Natural killer cell (primary cell): ENCODE measurements around the gene C1D. TPM values are rescaled to one million over a fixed set of nuclear protein-coding genes. Genes with fewer than 3 reads are reported as not detected.

ENCODE experiments used
- ATAC-seq, 3 donors: fragments of 150-1000 bp in 2 of 3; fragments of 200-7000 bp in 1 of 3; cut with Tn5 transposase; 1 replicate in 1 of 3; 2 replicates in 2 of 3; pipeline ENCODE4 v1.10.0; 2021; ENCODE audit warnings: mild to moderate bottlenecking in 2 of 3, moderate library complexity in 2 of 3
- DNase-seq, 2 donors: peaks; one replicate each; pipeline versions ENCODE4 v3.0.0 to v3.0.0-alpha.2; 2013 to 2021; ENCODE audit warnings: mixed read lengths in 1 of 2
- H3K27ac ChIP-seq: one replicate; pipeline ENCODE4 v1.5.1; 2013; ENCODE audit warnings: mild to moderate bottlenecking, low read length
- H3K27me3 ChIP-seq: one replicate; pipeline ENCODE4 v1.6.1; 2013; ENCODE audit warnings: low read length; ENCODE audit not compliant: control insufficient read depth, insufficient read depth
- H3K36me3 ChIP-seq: one replicate; pipeline ENCODE4 v1.6.1; 2013; ENCODE audit warnings: low read length; ENCODE audit not compliant: control insufficient read depth, insufficient read depth
- H3K4me1 ChIP-seq: one replicate; pipeline ENCODE4 v1.6.1; 2013; ENCODE audit warnings: low read length; ENCODE audit not compliant: control insufficient read depth, insufficient read depth
- H3K4me3 ChIP-seq: one replicate; pipeline ENCODE4 v1.5.1; 2013; ENCODE audit warnings: low read length
- H3K9me3 ChIP-seq: one replicate; pipeline ENCODE4 v1.6.1; 2013; ENCODE audit warnings: low read length; ENCODE audit not compliant: control insufficient read depth, insufficient read depth
- H3K27ac Mint-ChIP-seq, 2 donors: one replicate each; pipeline ENCODE4 v1.8.0; 2022; ENCODE audit warnings: mild to moderate bottlenecking in 2 of 2, mixed read lengths in 2 of 2, moderate library complexity in 1 of 2
- H3K27me3 Mint-ChIP-seq, 2 donors: one replicate each; pipeline ENCODE4 v1.8.0; 2022; ENCODE audit warnings: low read depth in 2 of 2, mixed read lengths in 2 of 2
- H3K36me3 Mint-ChIP-seq: one replicate; pipeline ENCODE4 v1.8.0; 2022; ENCODE audit warnings: mixed read lengths
- H3K4me1 Mint-ChIP-seq, 2 donors: one replicate each; pipeline ENCODE4 v1.8.0; 2022; ENCODE audit warnings: mixed read lengths in 2 of 2
- H3K4me3 Mint-ChIP-seq: one replicate; pipeline ENCODE4 v1.8.0; 2022; ENCODE audit warnings: mild to moderate bottlenecking, moderate library complexity, mixed read lengths
- H3K9me3 Mint-ChIP-seq, 2 donors: one replicate each; pipeline ENCODE4 v1.8.0; 2022; ENCODE audit warnings: mixed read lengths in 2 of 2
- CTCF ChIP-seq: fragments of 200-600 bp; IDR thresholded peaks from one replicate; pipeline ENCODE4 v1.8.0; 2022; ENCODE audit warnings: antibody characterized with exemption
- WGBS: methylation state at CpG from one replicate; pipeline ENCODE4 v1.1.7; 2013; ENCODE audit warnings: missing lambda C conversion rate; ENCODE audit not compliant: insufficient coverage; 5-methylcytosine and 5-hydroxymethylcytosine counted together
- intact Hi-C: fragments of 100-400 bp; cut with micrococcal nuclease; formaldehyde crosslinking; loops from one replicate; pipeline ENCODE4 v1.14.2; 2022
- total RNA-seq, 4 donors: library from RNA; stranded (reverse); fragments of 120-200 nt in 1 of 4; gene quantifications; one replicate each; pipeline versions ENCODE4 v1.2.3 to v1.2.4, GENCODE V29; 2013 to 2022

Gene C1D
- total RNA-seq, 3 donors from 2014 or later (not counting 1 experiment from before 2014, with no cell fraction given) = 21.5 to 30.3 (median 22.6) TPM

- Histone ChIP-seq H3K4me3 (no peak overlapping the region), H3K27ac (no peak overlapping the region), H3K36me3 (no peaks in the 10 kb centered on the region), H3K27me3 (no peaks in the 10 kb centered on the region), H3K9me3 (no peaks in the 10 kb centered on the region), H3K4me1 (no peaks in the 10 kb centered on the region)
- ATAC-seq = no peak
- Mint-ChIP-seq H3K27ac (no peak overlapping the region), H3K4me1 (no peaks in the 10 kb centered on the region), H3K4me3 (no peak overlapping the region), H3K27me3 (no peaks in the 10 kb centered on the region), H3K36me3 (peaks cover 14% of the 10 kb centered on the region), H3K9me3 (peaks cover 8 to 13% of the 10 kb centered on the region in 2 donors)
- intact Hi-C loops = no loop called here
- no peak for TF ChIP-seq CTCF
- 97% methylated on average over 2 of the region's 2 CpGs for WGBS
- no peak for DNase-seq
Measured at GRCh38 chr2:68107475-68107874, 44.7 kb upstream of the C1D start.

- H3K4me3 ChIP-seq = no peak overlapping the region
- 100% methylated on average over 3 of the region's 4 CpGs for WGBS
- peaks cover 14% of the 10 kb centered on the region for H3K36me3 Mint-ChIP-seq
Measured at GRCh38 chr2:68104111-68104835, 41.5 kb upstream of the C1D start.

GRCh38 chr2:68103709-68104055 lies 40.9 kb upstream of the C1D start:
- no peak for ATAC-seq
- TF ChIP-seq CTCF = no peak

More at GRCh38 chr2:68104111-68104835, 41.5 kb upstream of the C1D start:
- Histone ChIP-seq H3K36me3 (no peaks in the 10 kb centered on the region), H3K4me1 (no peaks in the 10 kb centered on the region), H3K27ac (no peak overlapping the region), H3K27me3 (no peaks in the 10 kb centered on the region), H3K9me3 (no peaks in the 10 kb centered on the region)
- peaks cover 8 to 13% of the 10 kb centered on the region in 2 donors for H3K9me3 Mint-ChIP-seq
- ATAC-seq (no peak), DNase-seq (no peak)
- peaks cover 0 to 3% of the 10 kb centered on the region in 2 donors for H3K4me1 Mint-ChIP-seq
- H3K4me3 Mint-ChIP-seq = no peak overlapping the region
- no peak for TF ChIP-seq CTCF
- H3K27me3 Mint-ChIP-seq = no peaks in the 10 kb centered on the region
- H3K27ac Mint-ChIP-seq = no peak overlapping the region
- intact Hi-C loops = no loop called here

More at GRCh38 chr2:68103709-68104055, 40.9 kb upstream of the C1D start:
- H3K36me3 Mint-ChIP-seq = peaks cover 14% of the 10 kb centered on the region
- no peak overlapping the region for H3K27ac Mint-ChIP-seq
- no peaks in the 10 kb centered on the region for H3K27me3 Mint-ChIP-seq
- Histone ChIP-seq H3K9me3 (no peaks in the 10 kb centered on the region), H3K36me3 (no peaks in the 10 kb centered on the region), H3K27me3 (no peaks in the 10 kb centered on the region), H3K4me1 (no peaks in the 10 kb centered on the region), H3K4me3 (no peak overlapping the region), H3K27ac (no peak overlapping the region)
- no peak overlapping the region for H3K4me3 Mint-ChIP-seq
- no peak for DNase-seq
- peaks cover 8 to 13% of the 10 kb centered on the region in 2 donors for H3K9me3 Mint-ChIP-seq
- H3K4me1 Mint-ChIP-seq = peaks cover 0 to 7% of the 10 kb centered on the region in 2 donors
- intact Hi-C loops = no loop called here
